ENCODE results near the gene HSP90B1.

Gene HSP90B1

GRCh38 chr12:103978384-103978982 lies 48.3 kb downstream of the HSP90B1 start:
- DNase-seq, result no peak

GRCh38 chr12:103986829-103987228 lies 56.6 kb downstream of the HSP90B1 start:
- DNase-seq, result peak; percentile 31

- DNase-seq, result no peak
Observed at GRCh38 chr12:103994235-103994634, 64.0 kb downstream of the HSP90B1 start.

GRCh38 chr12:103996595-103996994 lies 66.4 kb downstream of the HSP90B1 start:
- no peak for DNase-seq

GRCh38 chr12:103997286-103997900 lies 67.2 kb downstream of the HSP90B1 start:
- no peak for DNase-seq

All from fibroblast of skin of abdomen (primary cell).